ENCODE data around the gene SLC35C1.

- no peak for TF ChIP-seq CTCF (IDR thresholded peaks at IDR 0.05)
- TF ChIP-seq E2F1 (CRISPR knock-in tag; IDR thresholded peaks at IDR 0.05), result no peak
- TF ChIP-seq ERG (CRISPR knock-in tag; IDR thresholded peaks at IDR 0.05), result no peak
Observed at GRCh38 chr11:45815747-45816146, 10.8 kb downstream of the SLC35C1 start.

All from WTC11 (cell line).